ENCODE data around the gene DNAJC11.
A peak's percentile ranks its signal among the peaks of the same experiment; 100 is the strongest.
"Not testable (repeated sequence)": the region's sequence is repeated elsewhere in the genome, so short reads cannot be mapped to it uniquely, and the experiment has no call there.

Gene DNAJC11

GRCh38 chr1:6651909-6652308 is 49.7 kb downstream of the DNAJC11 start:
- H3K27me3 Mint-ChIP-seq, result no peaks in the 10 kb centered on the region

GRCh38 chr1:6648556-6648955 is 53.1 kb downstream of the DNAJC11 start:
- no peaks in the 10 kb centered on the region for H3K9me3 Mint-ChIP-seq
- H3K4me3 Mint-ChIP-seq, result no peak overlapping the region
- no peak overlapping the region for H3K27ac Mint-ChIP-seq
- H3K36me3 Mint-ChIP-seq, result peaks cover 6% of the 10 kb centered on the region
- CTCF ChIA-PET, result interaction anchor here (0.8 to 5.9 kb wide), 3 partner anchors 92 to 161 kb away, joined by 3 to 43 read pairs (median 4); partner anchors contain the start of gene TAS1R1
- DNase-seq, result no peak
- peaks cover 4% of the 10 kb centered on the region for H3K4me1 Mint-ChIP-seq
- H3K27me3 Mint-ChIP-seq, result no peaks in the 10 kb centered on the region

More at GRCh38 chr1:6651909-6652308, 49.7 kb downstream of the DNAJC11 start:
- H3K9me3 Mint-ChIP-seq, result no peaks in the 10 kb centered on the region
- H3K4me1 Mint-ChIP-seq, result peaks cover 4% of the 10 kb centered on the region
- H3K27ac Mint-ChIP-seq, result no peak overlapping the region
- peaks cover 6% of the 10 kb centered on the region for H3K36me3 Mint-ChIP-seq
- CTCF ChIA-PET, result interaction anchor here (0.9 kb wide), 1 partner anchor 20 kb away, joined by 4 read pairs; no protein-coding TSS in a partner anchor
- no peak for DNase-seq
- H3K4me3 Mint-ChIP-seq, result no peak overlapping the region

DNA sequence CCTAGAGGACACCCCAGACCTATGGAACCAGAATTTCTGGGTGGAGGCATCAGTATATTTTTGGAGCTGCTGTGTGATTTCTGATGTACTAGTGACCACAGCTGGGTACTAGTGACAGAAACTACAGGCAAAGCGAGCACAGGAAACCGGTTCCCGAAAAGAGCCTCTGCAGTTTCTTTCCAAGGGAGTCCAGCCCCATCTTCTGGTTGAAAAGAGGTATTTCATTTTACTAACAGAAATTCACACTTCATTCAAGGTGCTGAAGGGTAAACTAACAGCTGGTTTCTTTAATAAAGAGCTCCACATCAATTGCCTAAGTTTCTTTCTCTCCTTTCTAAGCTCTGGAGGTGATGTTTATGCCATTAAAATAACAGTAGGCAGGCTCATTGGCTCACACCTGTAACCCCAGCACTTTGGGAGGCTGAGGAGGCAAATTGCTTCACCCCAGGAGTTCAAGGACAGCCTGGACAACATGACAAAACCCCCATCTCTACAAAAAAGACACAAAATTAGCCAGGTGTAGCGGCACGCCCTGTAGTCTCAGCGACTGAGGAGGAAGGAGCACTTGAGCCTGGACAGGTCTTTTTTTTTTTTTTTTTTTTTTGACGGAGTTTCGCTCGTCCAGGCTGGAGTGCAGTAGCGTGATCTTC is 55.0 kb downstream of the DNAJC11 start:
- Mint-ChIP-seq H3K36me3 (peaks cover 6% of the 10 kb centered on the region), H3K9me3 (no peaks in the 10 kb centered on the region), H3K4me3 (no peak overlapping the region), H3K27me3 (no peaks in the 10 kb centered on the region), H3K27ac (no peak overlapping the region), H3K4me1 (peaks cover 4% of the 10 kb centered on the region)
- CTCF ChIA-PET, result interaction anchor here (0.6 to 5.9 kb wide), 31 partner anchors 9 to 262 kb away, joined by 3 to 43 read pairs (median 4); partner anchors contain the start of gene NOL9
- DNase-seq, result peak; percentile 55

DNA sequence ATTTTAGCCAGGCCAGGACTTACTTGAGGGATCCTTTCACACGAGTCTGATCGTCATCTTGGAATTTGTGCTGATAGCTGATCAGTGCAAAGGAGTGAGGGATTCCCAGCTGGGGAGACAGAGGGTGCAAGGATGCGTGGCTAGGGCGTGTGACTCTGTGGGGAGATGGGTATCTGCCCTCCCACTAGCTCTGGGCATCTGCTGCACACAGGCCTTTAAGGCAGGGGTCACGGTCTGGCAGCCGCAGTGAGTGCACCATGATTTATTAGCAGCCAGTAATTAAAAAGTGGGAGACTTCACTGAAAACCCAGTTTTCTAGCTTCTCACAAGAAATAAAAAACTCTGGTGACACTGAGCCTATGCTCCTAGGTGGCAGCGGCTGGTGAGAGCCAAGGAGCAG is 56.6 kb downstream of the DNAJC11 start:
- Mint-ChIP-seq H3K36me3 (peaks cover 6% of the 10 kb centered on the region), H3K4me1 (peaks cover 4% of the 10 kb centered on the region), H3K9me3 (no peaks in the 10 kb centered on the region), H3K27ac (no peak overlapping the region), H3K4me3 (no peak overlapping the region), H3K27me3 (no peaks in the 10 kb centered on the region)
- no peak for DNase-seq
- CTCF ChIA-PET, result interaction anchor here (1.0 to 5.9 kb wide), 8 partner anchors 9 to 161 kb away, joined by 3 to 43 read pairs (median 4); no protein-coding TSS in a partner anchor

GRCh38 chr1:6640867-6641266 is 60.7 kb downstream of the DNAJC11 start:
- DNase-seq, H3K27me3 Mint-ChIP-seq, CTCF ChIA-PET, H3K4me1 Mint-ChIP-seq, H3K27ac Mint-ChIP-seq, H3K9me3 Mint-ChIP-seq, H3K4me3 Mint-ChIP-seq: not testable (repeated sequence)
- H3K36me3 Mint-ChIP-seq, result peaks cover 16% of the 10 kb centered on the region

- Mint-ChIP-seq H3K27me3 (no peaks in the 10 kb centered on the region), H3K4me3 (no peak overlapping the region), H3K27ac (no peak overlapping the region), H3K9me3 (no peaks in the 10 kb centered on the region), H3K4me1 (no peaks in the 10 kb centered on the region), H3K36me3 (peaks cover 25% of the 10 kb centered on the region)
- CTCF ChIA-PET, result interaction anchor here (1.0 to 1.9 kb wide), 2 partner anchors 8 to 9 kb away, joined by 3 to 7 read pairs; no protein-coding TSS in a partner anchor
- DNase-seq, result no peak
Measured at GRCh38 chr1:6638226-6638625, 63.4 kb downstream of the DNAJC11 start.

- CTCF ChIA-PET, result interaction anchor here (1.0 to 1.9 kb wide), 2 partner anchors 9 to 10 kb away, joined by 3 to 7 read pairs; no protein-coding TSS in a partner anchor
- Mint-ChIP-seq H3K4me3 (no peak overlapping the region), H3K9me3 (no peaks in the 10 kb centered on the region), H3K27ac (no peak overlapping the region), H3K27me3 (no peaks in the 10 kb centered on the region), H3K4me1 (no peaks in the 10 kb centered on the region), H3K36me3 (peaks cover 27% of the 10 kb centered on the region)
- DNase-seq, result no peak
Measured at GRCh38 chr1:6637770-6638169, 63.8 kb downstream of the DNAJC11 start.

DNA sequence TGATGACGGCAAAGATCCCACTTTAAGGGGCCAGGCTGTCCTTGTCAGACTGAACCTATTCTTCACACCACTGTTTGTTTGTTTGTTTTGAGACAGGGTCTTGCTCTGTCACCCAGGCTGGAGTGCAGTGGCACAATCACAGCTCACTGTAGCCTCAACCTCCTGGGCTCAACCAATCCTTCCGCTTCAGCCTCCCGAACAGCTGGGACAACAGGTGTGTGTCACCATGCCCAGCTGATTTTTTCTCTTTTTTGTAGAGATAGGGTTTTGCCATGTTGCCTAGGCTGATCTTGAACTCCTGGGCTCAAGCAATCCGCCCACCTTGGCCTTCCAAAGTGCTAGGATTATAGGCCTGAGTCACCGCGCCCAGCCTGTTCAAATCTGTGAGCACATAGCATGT is 64.8 kb downstream of the DNAJC11 start:
- not testable (repeated sequence) for H3K4me1 Mint-ChIP-seq, H3K4me3 Mint-ChIP-seq, H3K9me3 Mint-ChIP-seq, H3K27me3 Mint-ChIP-seq, DNase-seq, H3K27ac Mint-ChIP-seq
- CTCF ChIA-PET, result interaction anchor here (1.2 to 1.9 kb wide), 2 partner anchors 10 to 18 kb away, joined by 3 to 7 read pairs; no protein-coding TSS in a partner anchor
- H3K36me3 Mint-ChIP-seq, result peaks cover 21% of the 10 kb centered on the region

DNA sequence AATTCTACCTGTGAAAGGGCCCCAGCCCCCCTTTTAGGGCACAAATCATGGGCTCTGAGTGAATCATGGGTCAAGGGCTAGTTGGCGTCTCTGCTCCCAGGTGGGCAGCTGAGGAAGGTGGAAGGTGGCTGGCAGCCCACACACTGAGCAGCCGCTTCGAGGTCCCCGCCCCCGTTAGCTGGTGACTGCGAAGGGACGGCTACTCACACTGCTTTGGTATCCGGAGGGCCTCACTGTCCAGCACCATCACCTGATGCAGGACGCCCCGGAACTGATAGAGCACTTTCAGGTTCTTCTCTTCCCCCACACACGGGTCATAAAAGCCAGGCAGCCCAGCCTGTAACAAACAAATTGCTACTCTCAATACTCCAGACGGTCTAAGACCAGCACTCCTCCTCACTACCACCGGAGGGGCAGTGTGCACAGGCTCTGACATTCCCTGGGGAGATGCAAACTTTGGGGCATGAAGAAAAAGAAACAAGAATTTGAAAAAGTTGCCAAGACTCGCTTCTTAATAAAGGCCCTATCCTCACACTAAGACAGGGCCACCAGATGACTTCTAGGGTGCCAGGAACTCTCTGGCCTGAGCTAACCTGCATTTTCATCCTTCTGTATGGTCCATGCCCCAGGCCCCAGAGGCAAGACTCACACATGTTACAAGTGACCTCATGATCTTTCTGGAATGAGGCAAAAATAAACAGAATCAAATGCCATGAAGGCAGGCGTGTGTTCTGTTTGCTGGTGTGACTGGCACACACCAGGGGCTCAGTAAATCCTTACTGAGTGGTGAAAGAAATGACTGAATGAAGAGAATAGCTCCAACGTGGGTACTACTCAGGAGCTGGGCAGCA is 65.5 kb downstream of the DNAJC11 start:
- H3K27me3 Mint-ChIP-seq, result no peaks in the 10 kb centered on the region
- H3K9me3 Mint-ChIP-seq, result no peaks in the 10 kb centered on the region
- H3K4me1 Mint-ChIP-seq, result no peaks in the 10 kb centered on the region
- H3K4me3 Mint-ChIP-seq, result no peak overlapping the region
- CTCF ChIA-PET, result interaction anchor here (1.2 to 2.0 kb wide), 3 partner anchors 10 to 18 kb away, joined by 3 to 10 read pairs (median 7); no protein-coding TSS in a partner anchor
- H3K27ac Mint-ChIP-seq, result no peak overlapping the region
- peaks cover 21% of the 10 kb centered on the region for H3K36me3 Mint-ChIP-seq
- DNase-seq, result no peak

DNA sequence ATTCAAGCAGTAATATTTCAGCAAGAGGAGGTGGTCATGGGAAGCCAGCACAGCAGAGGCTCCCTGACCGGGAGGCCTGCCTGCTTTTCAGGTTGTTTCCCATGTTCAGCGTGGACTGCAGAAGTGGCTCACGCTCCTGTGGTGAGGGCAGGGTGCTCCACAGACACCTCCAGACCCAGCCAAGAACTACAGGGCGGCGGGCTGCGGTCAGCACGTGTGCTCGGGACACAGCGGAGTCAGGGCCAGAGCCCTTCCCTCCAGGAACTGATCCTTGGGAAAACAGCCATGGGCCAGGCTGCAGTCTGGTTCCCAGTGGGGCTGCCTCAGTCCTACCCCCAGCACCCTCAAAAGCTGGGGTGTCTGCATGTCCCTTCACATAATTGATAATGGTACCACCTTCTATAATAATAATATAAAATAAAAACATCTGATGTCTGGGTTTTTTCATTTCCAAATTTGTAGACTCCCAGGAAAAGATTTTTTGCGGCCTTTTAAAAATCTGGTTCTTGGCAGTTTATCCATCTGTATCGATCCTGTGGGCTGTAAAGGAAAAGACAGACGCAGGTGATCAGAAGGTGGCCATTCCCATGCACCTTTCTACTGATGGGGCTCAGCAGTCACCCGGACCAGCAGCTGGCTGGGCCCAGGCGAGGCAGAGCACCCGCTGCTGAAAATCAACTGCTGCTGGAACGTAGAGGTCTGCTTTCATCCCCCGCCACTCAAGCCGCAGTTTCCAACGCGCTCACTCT is 66.3 kb downstream of the DNAJC11 start:
- Mint-ChIP-seq H3K9me3 (no peaks in the 10 kb centered on the region), H3K36me3 (peaks cover 21% of the 10 kb centered on the region), H3K4me3 (no peak overlapping the region), H3K27ac (no peak overlapping the region), H3K4me1 (no peaks in the 10 kb centered on the region), H3K27me3 (no peaks in the 10 kb centered on the region)
- DNase-seq, result no peak
- CTCF ChIA-PET, result interaction anchor here (0.7 to 2.0 kb wide), 4 partner anchors 10 to 90 kb away, joined by 3 to 10 read pairs (median 4); no protein-coding TSS in a partner anchor

DNA sequence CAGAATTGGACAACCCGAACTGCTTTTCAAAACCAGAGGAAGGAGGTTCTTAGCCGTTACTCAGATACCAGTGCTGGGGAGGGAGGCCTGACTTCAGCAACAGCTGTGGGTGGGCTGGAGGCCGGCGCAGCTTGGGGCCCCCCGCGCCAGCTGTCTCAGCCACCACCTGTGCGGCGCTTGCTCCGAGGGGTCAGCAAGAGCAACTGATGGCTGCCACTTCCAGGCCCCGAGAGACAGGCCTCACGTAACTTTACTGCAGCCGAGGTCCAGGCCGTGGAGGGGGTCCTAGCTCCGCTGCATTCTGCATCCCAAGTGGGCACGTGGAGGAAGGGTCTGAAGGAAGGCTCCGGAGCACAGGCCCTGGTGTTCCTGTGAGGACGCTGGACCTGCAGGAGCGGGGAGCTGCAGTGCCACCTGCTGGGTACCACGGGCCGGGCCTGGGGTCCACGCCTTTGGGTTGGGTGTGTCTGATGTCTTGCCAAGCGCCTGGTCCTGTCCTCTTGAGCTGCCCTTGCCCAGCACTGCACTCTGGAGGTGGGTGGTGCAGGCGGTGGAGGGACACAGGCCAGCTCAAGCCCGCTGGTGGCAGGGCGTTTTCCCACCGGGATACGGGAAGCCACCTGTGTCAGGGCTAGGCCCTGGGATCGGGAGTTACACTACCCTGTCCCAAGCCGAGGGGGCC is 67.1 kb downstream of the DNAJC11 start:
- Mint-ChIP-seq H3K27me3 (no peaks in the 10 kb centered on the region), H3K9me3 (no peaks in the 10 kb centered on the region)

DNA sequence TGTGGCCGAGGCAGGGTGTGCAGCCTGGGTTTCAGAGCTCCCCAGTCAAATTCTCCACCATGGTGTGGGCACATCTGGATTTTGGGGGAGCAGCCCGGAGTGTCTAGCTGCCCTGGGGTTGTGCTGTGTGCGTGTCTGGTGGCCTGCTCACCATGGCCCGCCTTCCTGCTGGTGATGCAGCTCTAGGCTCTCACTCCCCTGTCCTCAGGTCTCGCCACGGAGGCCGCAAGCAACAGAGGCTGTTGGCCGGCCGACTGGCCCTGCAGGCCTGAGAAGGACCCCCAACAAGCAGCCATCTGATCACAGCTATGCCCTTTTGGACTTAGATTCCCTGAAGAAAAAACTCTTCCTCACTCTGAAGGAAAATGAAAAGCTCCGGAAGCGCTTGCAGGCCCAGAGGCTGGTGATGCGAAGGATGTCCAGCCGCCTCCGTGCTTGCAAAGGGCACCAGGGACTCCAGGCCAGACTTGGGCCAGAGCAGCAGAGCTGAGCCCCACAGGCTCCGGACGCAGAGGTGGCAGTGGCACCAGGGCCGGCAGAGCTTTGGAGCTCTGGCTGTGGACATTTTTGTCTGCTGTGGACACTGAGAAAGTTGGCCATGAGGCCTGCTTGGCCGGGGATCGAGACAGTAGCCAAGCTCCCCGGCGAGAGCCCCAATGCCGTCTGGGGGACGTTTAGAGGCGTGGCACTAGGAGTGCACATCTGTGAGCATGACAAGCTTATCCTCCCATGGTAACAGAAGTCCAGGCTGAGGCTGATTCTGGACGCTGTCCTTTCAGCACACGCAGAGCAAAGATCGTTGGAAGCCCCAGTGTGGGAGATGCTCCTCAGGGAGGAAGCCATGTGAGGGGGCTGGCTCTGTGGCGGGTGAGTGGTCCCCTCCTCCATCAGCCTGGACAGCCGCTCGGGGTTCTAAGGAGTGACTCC is 68.8 kb downstream of the DNAJC11 start:
- Mint-ChIP-seq H3K4me3 (no peak overlapping the region), H3K9me3 (no peaks in the 10 kb centered on the region), H3K36me3 (peaks cover 29% of the 10 kb centered on the region), H3K4me1 (peaks cover 3% of the 10 kb centered on the region), H3K27me3 (no peaks in the 10 kb centered on the region), H3K27ac (no peak overlapping the region)
- CTCF ChIA-PET, result interaction anchor here (1.0 to 2.4 kb wide), 5 partner anchors 9 to 141 kb away, joined by 3 to 8 read pairs (median 3); partner anchors contain the start of gene PLEKHG5
- no peak for DNase-seq

More for the DNA sequence above, 67.1 kb downstream of the DNAJC11 start:
- H3K27ac Mint-ChIP-seq, result peak overlapping the region; percentile 8
- peaks cover under 1% of the 10 kb centered on the region for H3K4me1 Mint-ChIP-seq
- H3K36me3 Mint-ChIP-seq, result peaks cover 27% of the 10 kb centered on the region
- DNase-seq, result peak; percentile 64
- CTCF ChIA-PET, result interaction anchor here (0.7 to 2.0 kb wide), 6 partner anchors 11 to 89 kb away, joined by 3 to 10 read pairs (median 4); partner anchors contain the start of genes NOL9 and TAS1R1
- no peak overlapping the region for H3K4me3 Mint-ChIP-seq
